ENCODE data around the gene TICAM1. TPM values are rescaled to one million over a fixed set of nuclear protein-coding genes. Genes with fewer than 3 reads are reported as not detected.
A peak's percentile ranks its signal among the peaks of the same experiment; 100 is the strongest.

Gene TICAM1
- total and polyA plus RNA-seq, 2 of the 13 experiments (the other 11 are each of a cell fraction or from before 2014, with no cell fraction given) = 0.33 to 0.95 TPM

- TF ChIP-seq, protein P1, sequence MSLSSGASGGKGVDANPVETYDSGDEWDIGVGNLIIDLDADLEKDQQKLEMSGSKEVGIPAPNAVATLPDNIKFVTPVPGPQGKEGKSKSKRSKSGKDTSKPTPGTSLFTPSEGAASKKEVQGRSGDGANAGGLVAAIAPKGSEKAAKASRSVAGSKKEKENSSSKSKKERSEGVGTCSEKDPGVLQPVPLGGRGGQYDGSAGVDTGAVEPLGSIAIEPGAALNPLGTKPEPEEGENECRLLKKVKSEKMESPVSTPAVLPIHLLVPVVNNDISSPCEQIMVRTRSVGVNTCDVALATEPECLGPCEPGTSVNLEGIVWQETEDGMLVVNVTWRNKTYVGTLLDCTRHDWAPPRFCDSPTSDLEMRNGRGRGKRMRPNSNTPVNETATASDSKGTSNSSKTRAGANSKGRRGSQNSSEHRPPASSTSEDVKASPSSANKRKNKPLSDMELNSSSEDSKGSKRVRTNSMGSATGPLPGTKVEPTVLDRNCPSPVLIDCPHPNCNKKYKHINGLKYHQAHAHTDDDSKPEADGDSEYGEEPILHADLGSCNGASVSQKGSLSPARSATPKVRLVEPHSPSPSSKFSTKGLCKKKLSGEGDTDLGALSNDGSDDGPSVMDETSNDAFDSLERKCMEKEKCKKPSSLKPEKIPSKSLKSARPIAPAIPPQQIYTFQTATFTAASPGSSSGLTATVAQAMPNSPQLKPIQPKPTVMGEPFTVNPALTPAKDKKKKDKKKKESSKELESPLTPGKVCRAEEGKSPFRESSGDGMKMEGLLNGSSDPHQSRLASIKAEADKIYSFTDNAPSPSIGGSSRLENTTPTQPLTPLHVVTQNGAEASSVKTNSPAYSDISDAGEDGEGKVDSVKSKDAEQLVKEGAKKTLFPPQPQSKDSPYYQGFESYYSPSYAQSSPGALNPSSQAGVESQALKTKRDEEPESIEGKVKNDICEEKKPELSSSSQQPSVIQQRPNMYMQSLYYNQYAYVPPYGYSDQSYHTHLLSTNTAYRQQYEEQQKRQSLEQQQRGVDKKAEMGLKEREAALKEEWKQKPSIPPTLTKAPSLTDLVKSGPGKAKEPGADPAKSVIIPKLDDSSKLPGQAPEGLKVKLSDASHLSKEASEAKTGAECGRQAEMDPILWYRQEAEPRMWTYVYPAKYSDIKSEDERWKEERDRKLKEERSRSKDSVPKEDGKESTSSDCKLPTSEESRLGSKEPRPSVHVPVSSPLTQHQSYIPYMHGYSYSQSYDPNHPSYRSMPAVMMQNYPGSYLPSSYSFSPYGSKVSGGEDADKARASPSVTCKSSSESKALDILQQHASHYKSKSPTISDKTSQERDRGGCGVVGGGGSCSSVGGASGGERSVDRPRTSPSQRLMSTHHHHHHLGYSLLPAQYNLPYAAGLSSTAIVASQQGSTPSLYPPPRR (CRISPR knock-in tag; IDR thresholded peaks at IDR 0.05; ENCODE audit: borderline replicate concordance) = no peak
- TF ChIP-seq MAF1 (CRISPR knock-in tag; IDR thresholded peaks at IDR 0.05; ENCODE audit: borderline replicate concordance) (no peak), RFXAP (CRISPR knock-in tag; IDR thresholded peaks at IDR 0.05; ENCODE audit: borderline replicate concordance) (no peak), ZNF224 (CRISPR knock-in tag; IDR thresholded peaks at IDR 0.05) (no peak), ATAD3A (CRISPR knock-in tag; IDR thresholded peaks at IDR 0.05) (no peak), CCAR2 (optimal IDR thresholded peaks at IDR 0.05; ENCODE audit: low read depth, low read length) (no peak), ZBTB21 (CRISPR knock-in tag; IDR thresholded peaks at IDR 0.05) (no peak), IRF1 (CRISPR knock-in tag; IDR thresholded peaks at IDR 0.05; ENCODE audit: low read depth) (no peak), SALL1 (CRISPR knock-in tag; IDR thresholded peaks at IDR 0.05) (no peak), HMGXB4 (CRISPR knock-in tag; IDR thresholded peaks at IDR 0.05; ENCODE audit: borderline replicate concordance in 1 of 2, low read depth in 1 of 2) (peak; percentile 88 to 91; a peak in 3 of 4 replicates), NCOR1 (IDR thresholded peaks at IDR 0.05; ENCODE audit: borderline replicate concordance, low read length) (no peak)
- TF ChIP-seq, protein P2, sequence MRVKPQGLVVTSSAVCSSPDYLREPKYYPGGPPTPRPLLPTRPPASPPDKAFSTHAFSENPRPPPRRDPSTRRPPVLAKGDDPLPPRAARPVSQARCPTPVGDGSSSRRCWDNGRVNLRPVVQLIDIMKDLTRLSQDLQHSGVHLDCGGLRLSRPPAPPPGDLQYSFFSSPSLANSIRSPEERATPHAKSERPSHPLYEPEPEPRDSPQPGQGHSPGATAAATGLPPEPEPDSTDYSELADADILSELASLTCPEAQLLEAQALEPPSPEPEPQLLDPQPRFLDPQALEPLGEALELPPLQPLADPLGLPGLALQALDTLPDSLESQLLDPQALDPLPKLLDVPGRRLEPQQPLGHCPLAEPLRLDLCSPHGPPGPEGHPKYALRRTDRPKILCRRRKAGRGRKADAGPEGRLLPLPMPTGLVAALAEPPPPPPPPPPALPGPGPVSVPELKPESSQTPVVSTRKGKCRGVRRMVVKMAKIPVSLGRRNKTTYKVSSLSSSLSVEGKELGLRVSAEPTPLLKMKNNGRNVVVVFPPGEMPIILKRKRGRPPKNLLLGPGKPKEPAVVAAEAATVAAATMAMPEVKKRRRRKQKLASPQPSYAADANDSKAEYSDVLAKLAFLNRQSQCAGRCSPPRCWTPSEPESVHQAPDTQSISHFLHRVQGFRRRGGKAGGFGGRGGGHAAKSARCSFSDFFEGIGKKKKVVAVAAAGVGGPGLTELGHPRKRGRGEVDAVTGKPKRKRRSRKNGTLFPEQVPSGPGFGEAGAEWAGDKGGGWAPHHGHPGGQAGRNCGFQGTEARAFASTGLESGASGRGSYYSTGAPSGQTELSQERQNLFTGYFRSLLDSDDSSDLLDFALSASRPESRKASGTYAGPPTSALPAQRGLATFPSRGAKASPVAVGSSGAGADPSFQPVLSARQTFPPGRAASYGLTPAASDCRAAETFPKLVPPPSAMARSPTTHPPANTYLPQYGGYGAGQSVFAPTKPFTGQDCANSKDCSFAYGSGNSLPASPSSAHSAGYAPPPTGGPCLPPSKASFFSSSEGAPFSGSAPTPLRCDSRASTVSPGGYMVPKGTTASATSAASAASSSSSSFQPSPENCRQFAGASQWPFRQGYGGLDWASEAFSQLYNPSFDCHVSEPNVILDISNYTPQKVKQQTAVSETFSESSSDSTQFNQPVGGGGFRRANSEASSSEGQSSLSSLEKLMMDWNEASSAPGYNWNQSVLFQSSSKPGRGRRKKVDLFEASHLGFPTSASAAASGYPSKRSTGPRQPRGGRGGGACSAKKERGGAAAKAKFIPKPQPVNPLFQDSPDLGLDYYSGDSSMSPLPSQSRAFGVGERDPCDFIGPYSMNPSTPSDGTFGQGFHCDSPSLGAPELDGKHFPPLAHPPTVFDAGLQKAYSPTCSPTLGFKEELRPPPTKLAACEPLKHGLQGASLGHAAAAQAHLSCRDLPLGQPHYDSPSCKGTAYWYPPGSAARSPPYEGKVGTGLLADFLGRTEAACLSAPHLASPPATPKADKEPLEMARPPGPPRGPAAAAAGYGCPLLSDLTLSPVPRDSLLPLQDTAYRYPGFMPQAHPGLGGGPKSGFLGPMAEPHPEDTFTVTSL (CRISPR knock-in tag; IDR thresholded peaks at IDR 0.05; ENCODE audit: borderline replicate concordance) = no peak
Observed at GRCh38 chr19:4803736-4804695, 27.5 kb downstream of the TICAM1 start (continued).

Measured in HepG2 (cell line).